Measurements from ENCODE around the gene CACNB2. TPM values are rescaled to one million over a fixed set of nuclear protein-coding genes. Genes with fewer than 3 reads are reported as not detected.
"Not testable (repeated sequence)": the region's sequence is repeated elsewhere in the genome, so short reads cannot be mapped to it uniquely, and the experiment has no call there.

Gene CACNB2
- total RNA-seq, 4 donors from 2014 or later: 0.13 to 1.5 (median 0.18) TPM; not detected in 1

GRCh38 chr10:18178854-18179483, 38.7 kb downstream of the CACNB2 start:
- intact Hi-C loops (cut with DNase I; ENCODE audit: low total_unique reads) (no loop called here), in situ Hi-C loops (cut with MboI; ENCODE audit: low sequenced_read_pairs in 4 of 4) (no loop called here)
- Histone ChIP-seq H3K27me3 (no peaks in the 10 kb centered on the region), H3K36me3 (no peaks in the 10 kb centered on the region), H3K4me1 (peaks cover 12 to 15% of the 10 kb centered on the region in 2 donors), H3K4me3 (no peak overlapping the region), H3K9me3 (no peaks in the 10 kb centered on the region), H3K27ac (no peak overlapping the region)
- no peak for ATAC-seq
- no peak for TF ChIP-seq POLR2A (IDR thresholded peaks at IDR 0.05)
- TF ChIP-seq, protein P1, sequence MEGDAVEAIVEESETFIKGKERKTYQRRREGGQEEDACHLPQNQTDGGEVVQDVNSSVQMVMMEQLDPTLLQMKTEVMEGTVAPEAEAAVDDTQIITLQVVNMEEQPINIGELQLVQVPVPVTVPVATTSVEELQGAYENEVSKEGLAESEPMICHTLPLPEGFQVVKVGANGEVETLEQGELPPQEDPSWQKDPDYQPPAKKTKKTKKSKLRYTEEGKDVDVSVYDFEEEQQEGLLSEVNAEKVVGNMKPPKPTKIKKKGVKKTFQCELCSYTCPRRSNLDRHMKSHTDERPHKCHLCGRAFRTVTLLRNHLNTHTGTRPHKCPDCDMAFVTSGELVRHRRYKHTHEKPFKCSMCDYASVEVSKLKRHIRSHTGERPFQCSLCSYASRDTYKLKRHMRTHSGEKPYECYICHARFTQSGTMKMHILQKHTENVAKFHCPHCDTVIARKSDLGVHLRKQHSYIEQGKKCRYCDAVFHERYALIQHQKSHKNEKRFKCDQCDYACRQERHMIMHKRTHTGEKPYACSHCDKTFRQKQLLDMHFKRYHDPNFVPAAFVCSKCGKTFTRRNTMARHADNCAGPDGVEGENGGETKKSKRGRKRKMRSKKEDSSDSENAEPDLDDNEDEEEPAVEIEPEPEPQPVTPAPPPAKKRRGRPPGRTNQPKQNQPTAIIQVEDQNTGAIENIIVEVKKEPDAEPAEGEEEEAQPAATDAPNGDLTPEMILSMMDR (IDR thresholded peaks at IDR 0.05 in 4 of 5, conservative IDR thresholded peaks at IDR 0.05 in 1 of 5): no peak
- DNase-seq: no peak

- H3K27ac ChIP-seq: no peak overlapping the region
- H3K9me3 ChIP-seq: no peaks in the 10 kb centered on the region
- intact Hi-C loops (cut with DNase I; ENCODE audit: low total_unique reads) (no loop called here), in situ Hi-C loops (cut with MboI; ENCODE audit: low sequenced_read_pairs in 4 of 4) (no loop called here)
- H3K4me1 ChIP-seq: peaks cover 12 to 15% of the 10 kb centered on the region in 2 donors
- ATAC-seq (peak; percentile 78 to 84), DNase-seq (no peak)
- H3K4me3 ChIP-seq: peak overlapping the region in 2 of 4 donors; percentile 6 to 21
- TF ChIP-seq POLR2A (IDR thresholded peaks at IDR 0.05): no peak
- TF ChIP-seq, protein P1 (IDR thresholded peaks at IDR 0.05 in 4 of 5, conservative IDR thresholded peaks at IDR 0.05 in 1 of 5): no peak
- no peaks in the 10 kb centered on the region for H3K27me3 ChIP-seq
- no peaks in the 10 kb centered on the region for H3K36me3 ChIP-seq
Measured at GRCh38 chr10:18179891-18180290, 39.7 kb downstream of the CACNB2 start.

DNA sequence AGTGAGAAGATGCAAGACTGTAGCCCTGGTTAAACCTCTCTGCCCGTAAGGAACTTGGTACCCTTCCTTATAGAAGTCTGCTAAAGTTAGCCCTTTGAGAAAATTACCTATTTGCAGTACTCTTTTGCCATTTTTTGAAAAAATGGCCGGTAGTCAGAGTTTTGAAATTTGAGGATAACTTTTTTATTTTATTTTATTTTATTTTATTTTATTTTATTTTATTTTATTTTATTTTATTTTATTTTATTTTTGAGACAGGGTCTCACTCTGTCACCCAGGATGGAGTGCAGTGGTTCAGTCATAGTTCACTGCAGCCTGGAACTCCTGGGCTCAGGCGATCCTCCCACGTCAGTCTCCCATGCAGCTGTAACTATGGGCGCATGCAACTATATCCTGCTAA, 41.2 kb downstream of the CACNB2 start:
- ATAC-seq; DNase-seq; H3K9me3 ChIP-seq; intact Hi-C loops (cut with DNase I; ENCODE audit: low total_unique reads); H3K27me3 ChIP-seq; H3K36me3 ChIP-seq; H3K4me3 ChIP-seq; H3K27ac ChIP-seq; in situ Hi-C loops (cut with MboI; ENCODE audit: low sequenced_read_pairs in 4 of 4): not testable (repeated sequence)
- H3K4me1 ChIP-seq: peaks cover 12 to 15% of the 10 kb centered on the region in 2 donors

DNA sequence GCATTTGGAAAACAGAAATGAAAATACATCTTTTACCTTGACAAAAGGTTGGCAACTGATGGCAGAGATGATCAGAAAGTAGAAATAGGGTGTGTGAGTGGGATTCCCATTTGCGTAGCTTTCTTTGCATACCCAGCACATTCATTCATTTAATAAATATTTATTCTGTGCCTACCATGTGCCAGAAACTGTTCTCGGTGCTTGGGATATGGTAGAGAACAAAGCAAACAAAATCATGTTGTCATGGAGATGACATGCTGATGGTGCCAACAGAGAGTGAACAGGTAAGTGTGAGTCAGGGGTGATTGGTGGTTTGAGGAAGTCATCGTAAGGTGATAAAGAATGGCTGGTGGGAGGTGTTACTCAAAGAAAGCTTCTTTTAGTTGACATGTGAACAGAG, 45.4 kb downstream of the CACNB2 start:
- intact Hi-C loops (cut with DNase I; ENCODE audit: low total_unique reads): no loop called here
- in situ Hi-C loops (cut with MboI; ENCODE audit: low sequenced_read_pairs in 4 of 4): no loop called here
- Histone ChIP-seq H3K36me3 (no peaks in the 10 kb centered on the region), H3K9me3 (no peaks in the 10 kb centered on the region), H3K4me3 (no peak overlapping the region), H3K4me1 (no peaks in the 10 kb centered on the region), H3K27me3 (no peaks in the 10 kb centered on the region), H3K27ac (no peak overlapping the region)
- TF ChIP-seq, protein P1 (IDR thresholded peaks at IDR 0.05 in 4 of 5, conservative IDR thresholded peaks at IDR 0.05 in 1 of 5): no peak
- TF ChIP-seq POLR2A (IDR thresholded peaks at IDR 0.05): no peak
- DNase-seq: no peak
- no peak for ATAC-seq

GRCh38 chr10:18190840-18191239, 50.6 kb downstream of the CACNB2 start:
- no peaks in the 10 kb centered on the region for H3K9me3 ChIP-seq
- H3K27me3 ChIP-seq: no peaks in the 10 kb centered on the region
- no peak for DNase-seq
- intact Hi-C loops (cut with DNase I; ENCODE audit: low total_unique reads): no loop called here
- no peaks in the 10 kb centered on the region for H3K4me1 ChIP-seq
- no peak for ATAC-seq
- TF ChIP-seq, protein P1 (IDR thresholded peaks at IDR 0.05 in 4 of 5, conservative IDR thresholded peaks at IDR 0.05 in 1 of 5): no peak
- no peak for TF ChIP-seq POLR2A (IDR thresholded peaks at IDR 0.05)
- H3K4me3 ChIP-seq: no peak overlapping the region
- in situ Hi-C loops (cut with MboI; ENCODE audit: low sequenced_read_pairs in 4 of 4): no loop called here
- no peaks in the 10 kb centered on the region for H3K36me3 ChIP-seq
- no peak overlapping the region for H3K27ac ChIP-seq

All from gastrocnemius medialis (tissue), 4 donors.